Measurements from ENCODE around the gene BATF. TPM values are rescaled to one million over a fixed set of nuclear protein-coding genes. Genes with fewer than 3 reads are reported as not detected.

Gene BATF
- total RNA-seq, 1 experiment from 2014 or later = 1.4 TPM

DNA sequence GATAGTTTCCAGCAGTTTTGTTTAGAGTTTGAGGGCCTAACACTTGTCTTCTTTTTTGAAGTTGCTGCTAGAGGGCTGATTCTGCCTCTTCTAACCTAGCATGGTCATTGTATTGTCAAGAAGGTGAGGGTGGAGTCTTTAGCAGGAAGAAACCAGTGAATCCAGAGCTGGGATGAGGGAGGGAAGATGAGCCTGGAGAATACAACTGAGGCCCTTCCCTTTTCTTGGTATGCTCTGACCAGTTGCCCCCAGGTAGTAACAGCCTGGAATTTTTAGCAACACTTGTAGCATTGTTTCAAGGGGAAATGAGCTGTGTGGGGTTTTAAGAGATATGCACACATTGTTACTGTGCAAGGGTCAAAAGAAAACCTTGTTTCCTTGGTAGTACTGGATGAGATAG is 65.1 kb downstream of the BATF start:
- intact Hi-C loops (cut with micrococcal nuclease; ENCODE audit: unreplicated experiment) = no loop called here
- no peaks in the 10 kb centered on the region for H3K36me3 Mint-ChIP-seq (ENCODE audit: insufficient read depth, unreplicated experiment)
- H3K4me1 Mint-ChIP-seq (ENCODE audit: low read depth, unreplicated experiment) = no peaks in the 10 kb centered on the region
- no TSS peak for BruUV-seq (replicated peaks)
- TF ChIP-seq CTCF (IDR thresholded peaks at IDR 0.05; ENCODE audit: unreplicated experiment) = no peak
- no peak overlapping the region for H3K4me3 Mint-ChIP-seq (ENCODE audit: low read depth, unreplicated experiment)
- CTCF ChIA-PET = no interaction called here
- peaks cover 32% of the 10 kb centered on the region for H3K27me3 Mint-ChIP-seq (ENCODE audit: unreplicated experiment)
- no peak overlapping the region for H3K27ac Mint-ChIP-seq (ENCODE audit: unreplicated experiment)
- DNase-seq = no peak
- peaks cover 2% of the 10 kb centered on the region for H3K9me3 Mint-ChIP-seq (ENCODE audit: low read depth, unreplicated experiment)

GRCh38 chr14:75589931-75590330 is 67.7 kb downstream of the BATF start:
- no peaks in the 10 kb centered on the region for H3K36me3 Mint-ChIP-seq (ENCODE audit: insufficient read depth, unreplicated experiment)
- H3K27ac Mint-ChIP-seq (ENCODE audit: unreplicated experiment) = no peak overlapping the region
- no peaks in the 10 kb centered on the region for H3K4me1 Mint-ChIP-seq (ENCODE audit: low read depth, unreplicated experiment)
- H3K27me3 Mint-ChIP-seq (ENCODE audit: unreplicated experiment) = peaks cover 45% of the 10 kb centered on the region
- no peak overlapping the region for H3K4me3 Mint-ChIP-seq (ENCODE audit: low read depth, unreplicated experiment)
- no peak for DNase-seq
- CTCF ChIA-PET = no interaction called here
- no peak for TF ChIP-seq CTCF (IDR thresholded peaks at IDR 0.05; ENCODE audit: unreplicated experiment)
- H3K9me3 Mint-ChIP-seq (ENCODE audit: low read depth, unreplicated experiment) = peaks cover 4% of the 10 kb centered on the region
- intact Hi-C loops (cut with micrococcal nuclease; ENCODE audit: unreplicated experiment) = no loop called here
- BruUV-seq (replicated peaks) = no TSS peak

DNA sequence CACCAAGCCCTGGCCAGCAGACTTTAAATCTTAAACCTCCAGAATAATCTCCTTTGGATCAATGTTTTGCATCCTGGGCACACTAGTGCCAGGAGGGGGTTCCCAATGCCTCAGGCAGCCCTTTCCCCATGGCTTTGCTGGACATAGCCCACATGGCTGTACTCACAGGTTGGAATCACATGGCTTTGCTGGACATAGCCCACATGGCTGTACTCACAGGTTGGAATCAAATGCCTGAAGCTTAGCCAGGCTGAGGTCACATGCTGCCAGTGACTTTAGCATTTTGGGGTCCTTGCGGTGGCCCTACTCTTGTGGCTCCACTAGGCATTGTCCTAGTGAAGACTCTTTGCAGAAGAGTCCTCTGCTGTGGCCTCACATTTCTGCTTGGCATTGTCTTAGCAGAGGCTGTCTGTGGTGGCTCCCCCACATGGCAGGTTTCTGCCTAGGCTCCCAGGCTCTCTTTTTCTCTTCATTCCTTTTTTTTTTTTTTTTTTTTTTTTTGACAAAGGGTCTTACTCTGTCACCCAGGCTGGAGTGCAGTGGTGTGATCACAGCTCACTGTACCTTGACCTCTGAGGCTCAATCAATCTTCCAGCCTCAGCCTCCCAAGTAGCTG is 69.2 kb downstream of the BATF start:
- H3K9me3 Mint-ChIP-seq (ENCODE audit: low read depth, unreplicated experiment) = peaks cover 4% of the 10 kb centered on the region
- no peak for DNase-seq
- H3K36me3 Mint-ChIP-seq (ENCODE audit: insufficient read depth, unreplicated experiment) = no peaks in the 10 kb centered on the region
- no TSS peak for BruUV-seq (replicated peaks)
- no peaks in the 10 kb centered on the region for H3K4me1 Mint-ChIP-seq (ENCODE audit: low read depth, unreplicated experiment)
- CTCF ChIA-PET = no interaction called here
- intact Hi-C loops (cut with micrococcal nuclease; ENCODE audit: unreplicated experiment) = no loop called here
- no peak overlapping the region for H3K27ac Mint-ChIP-seq (ENCODE audit: unreplicated experiment)
- H3K27me3 Mint-ChIP-seq (ENCODE audit: unreplicated experiment) = peaks cover 42% of the 10 kb centered on the region
- no peak for TF ChIP-seq CTCF (IDR thresholded peaks at IDR 0.05; ENCODE audit: unreplicated experiment)
- H3K4me3 Mint-ChIP-seq (ENCODE audit: low read depth, unreplicated experiment) = no peak overlapping the region

DNA sequence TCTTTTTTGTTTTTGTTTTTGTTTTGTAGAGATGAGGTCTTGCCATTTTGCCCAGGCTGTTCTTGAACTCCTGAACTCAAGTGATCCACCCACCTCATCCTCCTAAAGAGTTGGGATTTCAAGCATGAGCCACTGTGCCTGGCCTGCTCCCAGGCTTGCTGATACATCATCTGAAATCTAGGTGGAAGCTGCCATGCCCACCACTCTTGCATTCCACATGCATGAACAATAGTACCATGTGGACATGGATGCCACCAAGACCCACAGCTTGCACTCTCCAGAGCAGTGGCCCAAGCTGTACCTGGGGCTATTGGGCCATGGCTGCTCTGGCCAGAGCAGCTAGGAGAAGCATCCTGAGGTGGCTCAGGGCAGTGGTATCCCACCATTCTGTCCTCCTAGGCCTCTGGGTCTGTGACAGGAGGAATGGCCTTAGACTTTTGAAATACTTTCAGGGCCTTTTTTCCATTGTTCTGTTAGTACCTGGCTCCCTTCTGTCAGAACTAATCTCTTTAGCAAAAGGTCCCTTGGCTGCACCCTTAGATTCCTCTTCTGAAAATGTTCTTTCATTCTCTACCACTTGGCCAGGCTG is 69.8 kb downstream of the BATF start:
- no peak for TF ChIP-seq CTCF (IDR thresholded peaks at IDR 0.05; ENCODE audit: unreplicated experiment)
- Mint-ChIP-seq H3K27ac (ENCODE audit: unreplicated experiment) (no peak overlapping the region), H3K27me3 (ENCODE audit: unreplicated experiment) (peaks cover 42% of the 10 kb centered on the region), H3K4me1 (ENCODE audit: low read depth, unreplicated experiment) (no peaks in the 10 kb centered on the region), H3K4me3 (ENCODE audit: low read depth, unreplicated experiment) (no peak overlapping the region), H3K9me3 (ENCODE audit: low read depth, unreplicated experiment) (peaks cover 4% of the 10 kb centered on the region), H3K36me3 (ENCODE audit: insufficient read depth, unreplicated experiment) (no peaks in the 10 kb centered on the region)
- no TSS peak for BruUV-seq (replicated peaks)
- CTCF ChIA-PET = no interaction called here
- no peak for DNase-seq
- intact Hi-C loops (cut with micrococcal nuclease; ENCODE audit: unreplicated experiment) = no loop called here

All from Calu3 (cell line).